Neural crest cell (in vitro differentiated cells): Measurements from ENCODE around the gene FUT9. TPM values are rescaled to one million over a fixed set of nuclear protein-coding genes. Genes with fewer than 3 reads are reported as not detected.

Source experiments
- DNase-seq: peaks from one replicate; pipeline ENCODE4 v3.0.0; 2021; ENCODE audit warnings: low read depth, mixed read lengths, low spot score
- H3K27ac Mint-ChIP-seq: one replicate; pipeline ENCODE4 v1.8.0; 2021; ENCODE audit warnings: mild to moderate bottlenecking, mixed read lengths; ENCODE audit not compliant: unreplicated experiment
- H3K27me3 Mint-ChIP-seq: 2 replicates; pipeline ENCODE4 v1.8.0; 2021; ENCODE audit warnings: low read depth, mild to moderate bottlenecking, mixed read lengths
- H3K36me3 Mint-ChIP-seq: 2 replicates; pipeline ENCODE4 v1.8.0; 2021; ENCODE audit warnings: low read depth, mild to moderate bottlenecking, mixed read lengths
- H3K4me1 Mint-ChIP-seq: 2 replicates; pipeline ENCODE4 v1.8.0; 2021; ENCODE audit warnings: mixed read lengths
- H3K4me3 Mint-ChIP-seq: one replicate; pipeline ENCODE4 v1.8.0; 2021; ENCODE audit warnings: mild to moderate bottlenecking, mixed read lengths
- H3K9me3 Mint-ChIP-seq: 2 replicates; pipeline ENCODE4 v1.8.0; 2021; ENCODE audit warnings: mixed read lengths
- CTCF ChIP-seq: fragments of 200-600 bp; sonication (generic); conservative IDR thresholded peaks from 2 replicates; pipeline ENCODE4 v1.5.0; 2021; ENCODE audit warnings: antibody characterized with exemption, mild to moderate bottlenecking
- total RNA-seq: library from RNA; stranded (reverse); gene quantifications from 2 replicates; pipeline ENCODE4 v1.2.1, GENCODE V29; 2021

FUT9 gene
- total RNA-seq, 1 donor from 2014 or later = 2.2 TPM

- peaks cover 2% of the 10 kb centered on the region for H3K9me3 Mint-ChIP-seq
Observed at GRCh38 chr6:96089173-96089572, 73.4 kb downstream of the FUT9 start.

GRCh38 chr6:96094077-96094476 lies 78.3 kb downstream of the FUT9 start:
- no peak for TF ChIP-seq CTCF
- H3K27me3 Mint-ChIP-seq = peaks cover 6% of the 10 kb centered on the region
- H3K4me1 Mint-ChIP-seq = no peaks in the 10 kb centered on the region
- H3K27ac Mint-ChIP-seq = no peak overlapping the region
- H3K9me3 Mint-ChIP-seq = no peaks in the 10 kb centered on the region
- H3K4me3 Mint-ChIP-seq = no peak overlapping the region
- no peaks in the 10 kb centered on the region for H3K36me3 Mint-ChIP-seq
- no peak for DNase-seq

More at GRCh38 chr6:96089173-96089572, 73.4 kb downstream of the FUT9 start:
- peak; percentile 3 for DNase-seq
- Mint-ChIP-seq H3K27me3 (no peaks in the 10 kb centered on the region), H3K4me1 (no peaks in the 10 kb centered on the region), H3K27ac (no peak overlapping the region), H3K36me3 (peaks cover 2% of the 10 kb centered on the region), H3K4me3 (no peak overlapping the region)
- TF ChIP-seq CTCF = peak; percentile 61

- Mint-ChIP-seq H3K4me3 (no peak overlapping the region), H3K27ac (no peak overlapping the region), H3K4me1 (no peaks in the 10 kb centered on the region), H3K9me3 (no peaks in the 10 kb centered on the region), H3K27me3 (peaks cover 6% of the 10 kb centered on the region), H3K36me3 (no peaks in the 10 kb centered on the region)
- no peak for TF ChIP-seq CTCF
- no peak for DNase-seq
Observed at GRCh38 chr6:96099069-96099468, 83.3 kb downstream of the FUT9 start.

- Mint-ChIP-seq H3K36me3 (no peaks in the 10 kb centered on the region), H3K4me3 (no peak overlapping the region), H3K9me3 (no peaks in the 10 kb centered on the region), H3K4me1 (no peaks in the 10 kb centered on the region), H3K27ac (no peak overlapping the region), H3K27me3 (peaks cover 6% of the 10 kb centered on the region)
- DNase-seq = no peak
- no peak for TF ChIP-seq CTCF
Observed at GRCh38 chr6:96101564-96101963, 85.8 kb downstream of the FUT9 start.

GRCh38 chr6:96104910-96105309 lies 89.1 kb downstream of the FUT9 start:
- no peaks in the 10 kb centered on the region for H3K27me3 Mint-ChIP-seq

More at GRCh38 chr6:96104910-96105309, 89.1 kb downstream of the FUT9 start:
- no peak overlapping the region for H3K27ac Mint-ChIP-seq
- H3K9me3 Mint-ChIP-seq = no peaks in the 10 kb centered on the region
- H3K4me1 Mint-ChIP-seq = no peaks in the 10 kb centered on the region
- H3K36me3 Mint-ChIP-seq = no peaks in the 10 kb centered on the region
- no peak overlapping the region for H3K4me3 Mint-ChIP-seq
- no peak for DNase-seq
- TF ChIP-seq CTCF = no peak
